ENCODE results near the gene SFXN4. TPM values are rescaled to one million over a fixed set of nuclear protein-coding genes. Genes with fewer than 3 reads are reported as not detected.

The SFXN4 gene
- total and polyA plus RNA-seq, 9 of the 15 experiments (the other 6 are each of a cell fraction or from before 2014, with no cell fraction given), result 40.1 to 97.8 (median 54.5) TPM

DNA sequence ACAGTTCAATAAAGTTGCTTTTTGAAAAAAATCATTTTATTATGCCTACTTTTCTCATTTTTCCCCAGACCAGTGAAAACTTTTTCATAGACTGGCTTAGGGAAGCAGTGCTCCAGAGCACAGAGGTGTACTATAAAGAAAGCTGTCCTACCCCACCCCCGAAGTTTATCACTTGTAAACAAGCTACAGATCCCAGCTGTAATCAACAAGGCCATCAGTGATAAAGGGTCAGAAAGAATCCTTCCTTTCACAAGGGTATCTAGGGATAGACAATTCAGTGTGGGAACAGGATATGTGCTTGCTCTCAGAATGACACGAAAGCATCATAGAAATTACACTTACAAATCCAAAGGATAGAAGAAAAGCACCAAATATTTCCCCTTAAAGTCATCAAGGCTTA lies 8.6 kb upstream of the SFXN4 start (continued):
- TF ChIP-seq ZNF644 (tag; IDR thresholded peaks at IDR 0.05; ENCODE audit: low read depth) (no peak), ZNF175 (CRISPR knock-in tag; IDR thresholded peaks at IDR 0.05; ENCODE audit: low read depth) (no peak), FOXJ2 (tag; IDR thresholded peaks at IDR 0.05) (no peak)

DNA sequence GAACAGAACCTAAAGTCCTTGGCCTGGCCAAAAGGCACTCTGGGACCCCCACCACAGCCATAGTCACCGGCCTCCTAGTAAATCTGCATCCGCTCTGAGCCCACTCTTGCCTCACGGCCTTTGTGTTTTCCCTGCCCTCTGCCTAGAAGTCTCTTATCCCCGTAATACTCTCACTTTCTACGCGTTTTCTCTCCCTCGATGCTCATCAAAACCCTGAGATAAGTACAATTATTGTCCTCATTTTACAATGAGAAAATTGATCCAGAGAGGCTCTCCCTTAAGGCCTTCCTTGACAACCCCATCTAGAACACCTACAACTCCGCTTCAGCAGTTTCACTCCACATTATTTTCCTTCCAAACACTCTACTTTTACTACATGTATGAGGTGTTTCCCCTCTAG lies 1.5 kb upstream of the SFXN4 start:
- intact Hi-C loops (cut with micrococcal nuclease) (no loop called here), in situ Hi-C loops (cut with MboI) (no loop called here)
- no TSS peak for BruUV-seq (replicated peaks)
- Histone ChIP-seq H3K4me2 (ENCODE audit: insufficient read depth, low read length) (no peak overlapping the region; the same call in 1 of the 2 replicates), H3K4me3 (no peak overlapping the region), H3K79me2 (ENCODE audit: control insufficient read depth, insufficient read depth, low read length) (peaks cover 42% of the 10 kb centered on the region), H2AFZ (ENCODE audit: low read depth, low read length) (no peak overlapping the region), H3K4me1 (replicated peaks in 1 of 2; ENCODE audit: control insufficient read depth in 2 of 2, insufficient read depth in 2 of 2, low read length in 2 of 2) (peaks cover 34 to 38% of the 10 kb centered on the region in 2 experiments), H3K27ac (ENCODE audit: extremely low read depth, low read depth, low read length) (peak overlapping the region; percentile 97), H3K9ac (ENCODE audit: insufficient read depth in 1 of 2, low read depth in 2 of 2, low read length in 2 of 2) (peak overlapping the region in 1 of 2 experiments; percentile 95; a peak in 2 of 4 replicates), H3K9me3 (replicated peaks; ENCODE audit: control insufficient read depth, insufficient read depth, low read depth, low read length) (no peaks in the 10 kb centered on the region), H3K36me3 (ENCODE audit: control insufficient read depth, insufficient read depth, low read length) (peaks cover 55% of the 10 kb centered on the region), H3K9me1 (ENCODE audit: control insufficient read depth, insufficient read depth, low read length) (no peaks in the 10 kb centered on the region), H4K20me1 (replicated peaks; ENCODE audit: control insufficient read depth, insufficient read depth, low read length) (no peaks in the 10 kb centered on the region), H3K27me3 (ENCODE audit: control insufficient read depth in 2 of 2, insufficient read depth in 2 of 2, low read length in 2 of 2) (no peaks in the 10 kb centered on the region)
- FAIRE-seq (no peak), DNase-seq (ENCODE audit: extremely low read depth in 1 of 4, low spot score in 3 of 4) (no peak), ATAC-seq (no peak)
- WGBS (ENCODE audit: insufficient coverage, low coverage, missing lambda C conversion rate), result 74% methylated on average over 8 of the region's 8 CpGs
- POLR2A ChIA-PET, result no interaction called here
- TF ChIP-seq POLR2A (conservative IDR thresholded peaks at IDR 0.05), result 0 out of 2 replicates have a peak, but pooled peaks have one; percentile 45
- TF ChIP-seq SNRNP70 (optimal IDR thresholded peaks at IDR 0.05; ENCODE audit: low read depth, low read length), result no peak
- CTCF ChIA-PET (ENCODE audit: low intra/inter-chr PET ratio), result no interaction called here

DNA sequence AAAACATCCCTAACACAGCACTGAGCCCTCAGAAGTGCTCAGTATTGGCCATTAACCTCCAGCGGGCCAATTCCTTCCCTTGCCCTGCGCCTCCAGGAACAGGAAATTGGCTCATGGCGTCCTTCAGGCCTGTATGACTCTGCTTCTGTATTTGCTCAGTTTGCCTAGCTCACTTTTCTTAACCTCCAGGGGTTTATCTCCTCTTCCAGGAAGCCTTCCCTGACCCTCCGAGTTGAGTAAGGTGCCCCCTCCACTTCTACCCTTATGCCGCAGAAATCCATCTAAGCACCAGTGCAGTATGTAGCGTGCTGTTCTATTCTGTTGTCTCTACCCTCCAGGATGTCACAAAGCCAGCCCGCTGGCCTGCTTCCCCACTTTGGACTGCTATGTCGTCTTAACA lies 1.1 kb upstream of the SFXN4 start:
- 14% methylated on average over 8 of the region's 8 CpGs for WGBS (ENCODE audit: insufficient coverage, low coverage, missing lambda C conversion rate)
- no peaks in the 10 kb centered on the region for H3K27me3 ChIP-seq (ENCODE audit: control insufficient read depth in 2 of 2, insufficient read depth in 2 of 2, low read length in 2 of 2)
- ChIA-PET CTCF (ENCODE audit: low intra/inter-chr PET ratio) (no interaction called here), POLR2A (no interaction called here)
- H3K79me2 ChIP-seq (ENCODE audit: control insufficient read depth, insufficient read depth, low read length), result peaks cover 42% of the 10 kb centered on the region
- no peak overlapping the region for H3K4me3 ChIP-seq
- ATAC-seq (peak; percentile 4; the same call in 1 of the 3 replicates), DNase-seq (ENCODE audit: extremely low read depth in 1 of 4, low spot score in 3 of 4) (peak in 1 of 4 experiments; percentile 49), FAIRE-seq (peak; percentile 70)
- H4K20me1 ChIP-seq (replicated peaks; ENCODE audit: control insufficient read depth, insufficient read depth, low read length), result no peaks in the 10 kb centered on the region
- intact Hi-C loops (cut with micrococcal nuclease) (no loop called here), in situ Hi-C loops (cut with MboI) (no loop called here)
- BruUV-seq (replicated peaks), result no TSS peak
- H3K4me1 ChIP-seq (replicated peaks in 1 of 2; ENCODE audit: control insufficient read depth in 2 of 2, insufficient read depth in 2 of 2, low read length in 2 of 2), result peaks cover 36 to 43% of the 10 kb centered on the region in 2 experiments
- peak overlapping the region; percentile 89 for H2AFZ ChIP-seq (ENCODE audit: low read depth, low read length)
- peaks cover 51% of the 10 kb centered on the region for H3K36me3 ChIP-seq (ENCODE audit: control insufficient read depth, insufficient read depth, low read length)
- peak overlapping the region; percentile 98 for H3K4me2 ChIP-seq (ENCODE audit: insufficient read depth, low read length)
- no peaks in the 10 kb centered on the region for H3K9me1 ChIP-seq (ENCODE audit: control insufficient read depth, insufficient read depth, low read length)
- H3K27ac ChIP-seq (ENCODE audit: extremely low read depth, low read depth, low read length), result peak overlapping the region; percentile 97
- H3K9me3 ChIP-seq (replicated peaks; ENCODE audit: control insufficient read depth, insufficient read depth, low read depth, low read length), result no peaks in the 10 kb centered on the region
- H3K9ac ChIP-seq (ENCODE audit: insufficient read depth in 1 of 2, low read depth in 2 of 2, low read length in 2 of 2), result peak overlapping the region; percentile 82 to 95; a peak in 3 of 4 replicates
- no peak for TF ChIP-seq FOXK2 (conservative IDR thresholded peaks at IDR 0.05 in 1 of 2, IDR thresholded peaks at IDR 0.05 in 1 of 2; ENCODE audit: low read depth in 2 of 2)
- TF ChIP-seq, protein P1, sequence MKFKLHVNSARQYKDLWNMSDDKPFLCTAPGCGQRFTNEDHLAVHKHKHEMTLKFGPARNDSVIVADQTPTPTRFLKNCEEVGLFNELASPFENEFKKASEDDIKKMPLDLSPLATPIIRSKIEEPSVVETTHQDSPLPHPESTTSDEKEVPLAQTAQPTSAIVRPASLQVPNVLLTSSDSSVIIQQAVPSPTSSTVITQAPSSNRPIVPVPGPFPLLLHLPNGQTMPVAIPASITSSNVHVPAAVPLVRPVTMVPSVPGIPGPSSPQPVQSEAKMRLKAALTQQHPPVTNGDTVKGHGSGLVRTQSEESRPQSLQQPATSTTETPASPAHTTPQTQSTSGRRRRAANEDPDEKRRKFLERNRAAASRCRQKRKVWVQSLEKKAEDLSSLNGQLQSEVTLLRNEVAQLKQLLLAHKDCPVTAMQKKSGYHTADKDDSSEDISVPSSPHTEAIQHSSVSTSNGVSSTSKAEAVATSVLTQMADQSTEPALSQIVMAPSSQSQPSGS (CRISPR knock-in tag; IDR thresholded peaks at IDR 0.05), result no peak
- TF ChIP-seq HEY1 (CRISPR knock-in tag; IDR thresholded peaks at IDR 0.05; ENCODE audit: borderline replicate concordance), result no peak
- TF ChIP-seq WHSC1 (IDR thresholded peaks at IDR 0.05; ENCODE audit: low read length), result no peak
- TF ChIP-seq CHD2 (IDR thresholded peaks at IDR 0.05; ENCODE audit: low read depth, low read length), result no peak
- TF ChIP-seq HDGF (IDR thresholded peaks at IDR 0.05), result no peak
- no peak for TF ChIP-seq ERF (CRISPR knock-in tag; IDR thresholded peaks at IDR 0.05)
- TF ChIP-seq KDM2B (CRISPR knock-in tag; IDR thresholded peaks at IDR 0.05), result no peak
- no peak for TF ChIP-seq HLTF (IDR thresholded peaks at IDR 0.05)
- TF ChIP-seq HDAC2 (IDR thresholded peaks at IDR 0.05), result 0 out of 2 replicates have a peak, but pooled peaks have one; percentile 41
- no peak for TF ChIP-seq MCM5 (IDR thresholded peaks at IDR 0.05; ENCODE audit: low read depth)
